GM08714 (cell line): ENCODE data around the gene CDHR1.
"Not testable (repeated sequence)": the region's sequence is repeated elsewhere in the genome, so short reads cannot be mapped to it uniquely, and the experiment has no call there.

Experiments used
- H3K4me3 ChIP-seq: fragments of 200-500 bp; sonication (Bioruptor generic); 2 replicates; pipeline ENCODE4 v1.5.1; 2014; ENCODE audit warnings: mild to moderate bottlenecking, low read length, inconsistent platforms
- ZNF274 ChIP-seq: IDR thresholded peaks from 2 replicates; pipeline ENCODE4 v1.6.1; 2012; ENCODE audit warnings: mild to moderate bottlenecking, low read depth, low read length

The CDHR1 gene

GRCh38 chr10:84194424-84195043 lies at the start of gene CDHR1:
Gene CDHR1, plus strand, starts transcription at chr10:84194537. Its CDS starts 224 bp downstream, at chr10:84194761.
- no peak for TF ChIP-seq ZNF274
- peak within 1 kb of the TSS; percentile 49; the same call in 1 of the 2 replicates for H3K4me3 ChIP-seq

DNA sequence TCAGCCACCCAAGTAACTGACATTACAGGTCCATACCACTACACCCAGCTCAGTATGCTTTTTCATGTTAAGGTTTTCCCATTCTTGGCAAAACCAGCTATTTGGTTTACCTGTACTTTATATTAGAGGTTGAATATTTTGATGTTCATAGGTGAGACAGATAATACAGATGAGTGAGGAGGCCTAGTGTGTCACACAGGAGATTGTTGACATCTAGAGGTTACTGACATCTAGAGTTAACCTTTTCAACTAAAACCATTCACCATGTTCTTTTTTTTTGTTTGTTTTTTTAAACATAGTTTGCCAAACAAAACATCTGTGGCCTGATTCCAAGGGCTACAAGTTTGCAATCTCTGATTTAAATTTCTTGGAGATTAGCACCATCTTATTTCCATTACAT lies 47.0 kb upstream of the CDHR1 start:
- H3K4me3 ChIP-seq, result no peak overlapping the region
- no peak for TF ChIP-seq ZNF274

GRCh38 chr10:84148006-84148597 lies 46.2 kb upstream of the CDHR1 start:
- H3K4me3 ChIP-seq, result not testable (repeated sequence)

DNA sequence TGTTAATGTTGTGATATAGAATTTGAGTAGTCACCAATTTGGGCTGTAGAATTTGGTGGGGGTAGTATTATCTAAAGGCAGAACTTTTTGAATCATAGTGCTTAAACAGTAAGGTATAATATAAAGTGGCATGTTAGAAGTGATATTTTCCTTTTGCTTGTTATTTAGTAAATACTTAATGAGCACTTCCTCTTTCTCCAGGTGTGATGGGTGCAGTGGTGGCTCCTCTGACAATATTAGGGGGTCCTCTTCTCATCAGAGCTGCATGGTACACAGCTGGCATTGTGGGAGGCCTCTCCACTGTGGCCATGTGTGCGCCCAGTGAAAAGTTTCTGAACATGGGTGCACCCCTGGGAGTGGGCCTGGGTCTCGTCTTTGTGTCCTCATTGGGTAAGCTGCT lies 44.5 kb upstream of the CDHR1 start:
- TF ChIP-seq ZNF274, result no peak
- H3K4me3 ChIP-seq, result no peak overlapping the region

DNA sequence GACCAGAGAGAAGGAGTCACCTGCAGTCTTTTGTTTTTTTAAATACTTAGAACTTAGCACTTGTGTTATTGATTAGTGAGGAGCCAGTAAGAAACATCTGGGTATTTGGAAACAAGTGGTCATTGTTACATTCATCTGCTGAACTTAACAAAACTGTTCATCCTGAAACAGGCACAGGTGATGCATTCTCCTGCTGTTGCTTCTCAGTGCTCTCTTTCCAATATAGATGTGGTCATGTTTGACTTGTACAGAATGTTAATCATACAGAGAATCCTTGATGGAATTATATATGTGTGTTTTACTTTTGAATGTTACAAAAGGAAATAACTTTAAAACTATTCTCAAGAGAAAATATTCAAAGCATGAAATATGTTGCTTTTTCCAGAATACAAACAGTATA lies 41.6 kb upstream of the CDHR1 start:
- no peak for TF ChIP-seq ZNF274

DNA sequence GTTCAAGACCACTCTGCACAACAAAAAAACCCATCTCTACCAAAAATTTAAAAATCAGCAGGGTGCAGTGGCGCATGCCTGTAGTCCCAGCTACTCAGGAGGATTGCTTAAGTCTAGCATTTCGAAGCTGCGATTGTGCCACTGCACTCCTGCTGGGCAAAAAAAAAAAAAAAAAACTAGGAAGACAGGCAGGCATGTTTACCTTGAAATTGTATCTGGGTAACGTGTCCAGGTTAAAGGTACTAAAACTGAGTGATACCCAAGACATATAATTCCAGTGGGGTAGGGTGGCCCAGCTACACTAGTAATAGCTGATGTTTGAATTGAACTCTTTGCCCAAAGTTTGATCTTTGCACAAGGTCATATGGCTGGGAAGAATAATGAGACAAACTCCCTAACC lies 38.8 kb upstream of the CDHR1 start:
- H3K4me3 ChIP-seq, result no peak overlapping the region
- TF ChIP-seq ZNF274, result no peak

More for the DNA sequence above, 41.6 kb upstream of the CDHR1 start:
- H3K4me3 ChIP-seq, result no peak overlapping the region

GRCh38 chr10:84156009-84156408 lies 38.3 kb upstream of the CDHR1 start:
- TF ChIP-seq ZNF274, result no peak
- H3K4me3 ChIP-seq, result no peak overlapping the region

GRCh38 chr10:84156768-84157167 lies 37.6 kb upstream of the CDHR1 start:
- no peak overlapping the region for H3K4me3 ChIP-seq
- TF ChIP-seq ZNF274, result no peak

GRCh38 chr10:84158061-84158460 lies 36.3 kb upstream of the CDHR1 start:
- TF ChIP-seq ZNF274, result no peak

GRCh38 chr10:84158550-84158949 lies 35.8 kb upstream of the CDHR1 start:
- H3K4me3 ChIP-seq, result no peak overlapping the region
- TF ChIP-seq ZNF274, result no peak

More at GRCh38 chr10:84158061-84158460, 36.3 kb upstream of the CDHR1 start:
- H3K4me3 ChIP-seq, result no peak overlapping the region

DNA sequence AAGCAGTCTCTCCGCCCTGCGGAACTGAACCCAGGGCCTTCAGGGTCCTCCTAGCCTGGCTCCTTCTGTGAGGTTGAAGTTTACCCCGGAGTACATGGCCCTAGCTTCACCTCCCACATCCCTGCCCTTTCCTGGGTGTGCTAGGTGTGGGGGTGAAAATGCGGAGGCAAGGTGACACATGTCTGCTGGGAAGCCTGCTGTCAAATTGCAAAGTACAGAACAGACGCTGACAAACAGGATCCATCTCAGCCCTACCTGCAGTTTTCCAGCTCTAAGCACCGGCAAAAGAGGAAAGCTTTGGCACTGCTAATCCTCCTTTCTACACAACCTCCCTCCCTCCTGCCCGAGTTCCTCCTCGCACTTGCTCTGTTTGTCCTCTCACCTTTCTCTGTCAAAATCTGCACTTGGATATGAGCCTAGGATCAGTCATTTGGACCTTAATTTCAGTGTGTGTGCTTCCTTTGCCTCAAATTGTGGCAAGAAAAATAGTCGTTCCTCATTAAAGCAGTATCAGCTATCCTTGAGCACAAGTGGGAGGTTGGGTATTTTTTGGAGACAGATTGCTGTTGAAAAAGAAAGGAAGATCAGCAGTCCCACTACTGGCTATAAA lies 35.2 kb upstream of the CDHR1 start:
- no peak overlapping the region for H3K4me3 ChIP-seq
- no peak for TF ChIP-seq ZNF274

GRCh38 chr10:84160663-84161362 lies 33.5 kb upstream of the CDHR1 start:
- TF ChIP-seq ZNF274, result no peak

GRCh38 chr10:84163996-84164395 lies 30.3 kb upstream of the CDHR1 start:
- no peak overlapping the region for H3K4me3 ChIP-seq
- no peak for TF ChIP-seq ZNF274

More at GRCh38 chr10:84160663-84161362, 33.5 kb upstream of the CDHR1 start:
- no peak overlapping the region for H3K4me3 ChIP-seq

DNA sequence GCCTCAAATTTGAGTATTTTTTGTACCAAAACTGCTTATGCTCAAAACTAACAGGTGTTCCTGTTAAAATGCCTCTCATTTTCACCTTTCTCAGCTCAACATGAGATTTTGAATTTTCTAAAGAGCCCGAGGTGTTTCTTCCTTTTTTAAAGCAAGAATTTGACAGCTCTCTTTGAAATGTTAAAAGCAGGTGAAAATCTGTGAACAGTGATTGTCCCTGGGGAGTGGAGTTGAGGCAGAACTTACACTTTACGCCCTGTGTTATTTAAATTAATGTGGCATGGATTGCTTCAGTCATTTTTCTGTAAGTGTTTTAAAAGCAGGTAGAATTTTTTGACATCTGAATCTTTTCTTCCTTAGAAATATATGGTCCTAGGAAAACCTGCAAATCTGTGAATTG lies 29.9 kb upstream of the CDHR1 start:
- no peak overlapping the region for H3K4me3 ChIP-seq
- no peak for TF ChIP-seq ZNF274
